Urothelium cell line (cell line): Measurements from ENCODE around the gene AMPD3.

Source experiments
- DNase-seq: peaks from one replicate; pipeline ENCODE4 v3.0.0; 2011; ENCODE audit warnings: low spot score, mixed read lengths
- FAIRE-seq: peaks from 2 replicates; lab custom pipeline; 2011; peaks lifted over from hg19 to GRCh38; lab: Jason Lieb, UNC

The AMPD3 gene

GRCh38 chr11:10454878-10455631 is at the start of gene AMPD3:
TSS of gene AMPD3 (plus strand) at chr11:10455264. CDS start at chr11:10461520, 6,256 bp downstream.
- FAIRE-seq (no peak), DNase-seq (no peak)

GRCh38 chr11:10405865-10406592 is 49.0 kb upstream of the AMPD3 start:
- FAIRE-seq = peak; percentile 30

DNA sequence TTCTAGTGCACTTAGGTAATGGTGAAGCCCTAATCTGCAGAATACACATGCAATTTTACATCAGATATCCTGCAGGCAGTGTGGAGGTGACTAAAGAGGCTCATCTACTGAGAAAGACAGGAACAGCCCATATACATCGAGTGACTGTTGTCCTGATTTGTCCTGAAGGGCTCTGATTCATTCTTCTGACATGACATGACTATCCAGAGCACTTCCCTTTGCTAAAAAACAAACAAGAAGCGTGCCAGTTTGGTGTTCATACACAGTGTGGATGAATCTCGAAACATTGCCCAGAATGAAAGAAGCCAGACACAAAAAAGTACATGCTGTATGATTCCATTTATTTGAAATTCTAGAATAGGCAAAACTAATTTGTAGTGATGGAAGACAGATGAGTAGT is 48.0 kb upstream of the AMPD3 start:
- DNase-seq (no peak), FAIRE-seq (no peak)

More at GRCh38 chr11:10405865-10406592, 49.0 kb upstream of the AMPD3 start:
- DNase-seq = peak; percentile 81

- FAIRE-seq = no peak
Observed at GRCh38 chr11:10407749-10408685, 47.0 kb upstream of the AMPD3 start.

DNA sequence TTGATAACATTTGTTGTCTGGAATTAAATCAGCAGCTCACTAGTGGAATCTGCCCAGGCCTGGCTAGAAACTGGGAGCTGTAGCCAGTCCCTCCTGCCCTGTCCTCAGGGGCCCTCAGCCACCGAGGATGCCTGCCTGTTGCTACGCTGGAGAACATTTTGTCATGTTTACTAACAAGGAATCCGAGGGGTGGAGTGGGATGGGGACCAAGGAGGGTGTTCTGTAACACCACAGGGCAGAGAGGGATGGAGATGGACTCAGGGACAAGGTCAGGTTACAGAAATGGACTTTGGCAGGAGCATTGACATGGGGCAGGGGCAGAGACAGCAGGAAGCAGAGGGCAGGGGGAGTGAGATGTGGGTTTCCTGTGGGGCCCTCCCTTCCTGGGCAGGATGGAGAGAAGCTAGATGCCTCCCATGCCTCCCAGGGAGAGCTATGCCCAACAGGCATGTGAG is 45.8 kb upstream of the AMPD3 start:
- FAIRE-seq (no peak), DNase-seq (no peak)

More at GRCh38 chr11:10407749-10408685, 47.0 kb upstream of the AMPD3 start:
- no peak for DNase-seq

- DNase-seq = no peak
- no peak for FAIRE-seq
Observed at GRCh38 chr11:10410106-10410843, 44.8 kb upstream of the AMPD3 start.

DNA sequence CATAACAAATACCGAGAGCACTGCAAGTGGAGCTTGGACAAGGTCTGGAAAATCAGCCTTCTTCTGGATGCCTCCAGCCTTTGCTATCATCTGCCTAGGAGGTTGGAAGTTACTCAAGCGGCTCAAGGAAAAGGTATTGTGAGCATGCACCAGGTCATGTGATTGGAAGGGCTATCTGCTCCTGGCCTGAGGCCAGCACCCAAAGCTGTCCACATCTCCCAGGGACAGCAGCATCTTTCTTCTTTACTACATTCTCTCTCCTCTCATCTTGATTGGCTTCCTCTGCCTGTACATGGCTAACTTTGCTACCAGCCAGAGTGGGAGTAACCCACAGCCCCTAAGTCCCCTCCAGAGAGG is 44.2 kb upstream of the AMPD3 start:
- no peak for DNase-seq
- no peak for FAIRE-seq

DNA sequence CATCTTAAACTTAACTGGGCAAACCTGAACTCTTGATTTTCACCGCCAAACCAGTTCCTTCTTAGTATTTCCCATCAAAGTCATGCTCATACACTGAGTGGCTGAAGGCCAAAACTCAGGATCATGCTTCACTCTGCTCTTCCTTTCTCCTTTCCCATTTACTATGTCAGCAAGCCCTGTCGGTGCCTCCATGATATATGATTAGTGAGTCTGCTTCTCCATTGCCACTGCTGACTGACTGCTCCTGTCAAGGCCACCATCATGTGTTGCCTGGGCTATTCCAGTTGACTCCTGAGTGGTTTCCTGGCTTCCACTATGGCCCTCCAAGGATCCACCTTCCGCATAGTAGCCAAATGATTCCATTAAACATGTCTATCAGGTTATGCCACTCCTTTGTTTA is 42.8 kb upstream of the AMPD3 start:
- no peak for DNase-seq
- FAIRE-seq = no peak

DNA sequence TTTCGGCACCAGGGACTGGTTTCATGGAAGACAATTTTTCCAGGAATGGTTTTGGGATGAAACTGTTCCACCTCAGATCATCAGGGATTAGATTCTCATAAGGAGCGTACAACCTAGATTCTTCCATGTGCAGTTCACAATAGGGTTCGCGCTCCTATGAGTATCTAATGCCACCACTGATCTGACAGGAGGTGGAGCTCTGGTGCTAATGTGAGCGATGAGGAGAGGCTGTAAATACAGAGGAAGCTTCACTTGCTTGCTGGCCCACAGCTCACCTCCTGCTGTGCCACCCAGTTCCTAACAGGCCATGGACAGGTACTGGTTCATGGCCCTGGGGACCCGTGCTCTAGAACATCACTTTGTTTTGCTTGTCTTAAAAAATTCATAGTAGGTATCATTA is 41.8 kb upstream of the AMPD3 start:
- FAIRE-seq (no peak), DNase-seq (no peak)

- no peak for DNase-seq
- no peak for FAIRE-seq
Observed at GRCh38 chr11:10414181-10414580, 40.9 kb upstream of the AMPD3 start.

DNA sequence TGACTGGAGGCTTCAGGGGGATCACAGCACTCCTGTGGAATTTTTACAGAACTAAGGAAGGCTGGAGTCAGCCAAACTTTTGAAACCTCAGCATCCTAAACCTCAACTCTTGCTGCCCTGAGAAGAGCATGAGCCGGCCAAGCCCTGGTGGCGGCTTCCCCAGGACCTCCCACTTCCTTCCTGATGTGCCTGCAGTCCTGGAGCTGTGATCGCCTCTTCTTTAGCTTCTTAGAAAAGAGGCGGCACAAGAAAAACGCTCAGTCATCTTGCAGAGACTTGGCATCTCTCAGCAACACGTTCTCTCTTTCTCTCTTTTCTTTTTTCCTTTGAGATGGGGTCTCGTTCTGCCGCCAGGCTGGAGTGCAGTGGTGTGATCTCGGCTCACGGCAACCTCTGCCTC is 40.4 kb upstream of the AMPD3 start:
- no peak for FAIRE-seq
- no peak for DNase-seq

DNA sequence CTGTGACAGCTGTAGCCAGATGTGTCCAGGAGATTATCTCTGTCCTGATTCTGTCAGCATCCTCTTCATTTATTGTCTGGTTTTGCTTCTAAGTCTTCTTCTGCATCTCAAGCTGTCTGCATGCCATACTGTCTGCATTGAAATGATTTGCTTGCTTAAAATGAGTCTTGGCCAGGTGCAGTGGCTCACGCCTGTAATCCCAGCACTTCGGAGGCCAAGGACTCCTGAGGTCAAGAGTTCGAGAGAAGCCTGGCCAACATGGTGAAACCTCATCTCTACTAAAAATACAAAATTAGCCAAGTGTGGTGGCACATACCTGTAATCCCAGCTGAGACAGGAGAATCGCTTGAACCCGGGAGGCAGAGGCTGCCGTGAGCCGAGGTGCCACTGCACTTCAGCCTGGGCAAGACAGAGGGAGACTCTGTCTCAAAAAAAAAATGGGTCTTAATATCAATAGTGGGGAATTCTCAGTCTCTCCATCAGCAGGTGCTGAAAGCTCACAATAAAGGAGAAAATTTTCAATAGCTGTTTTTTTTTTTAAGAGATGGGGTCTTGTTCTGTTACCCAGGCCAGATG is 39.2 kb upstream of the AMPD3 start:
- no peak for FAIRE-seq
- no peak for DNase-seq

DNA sequence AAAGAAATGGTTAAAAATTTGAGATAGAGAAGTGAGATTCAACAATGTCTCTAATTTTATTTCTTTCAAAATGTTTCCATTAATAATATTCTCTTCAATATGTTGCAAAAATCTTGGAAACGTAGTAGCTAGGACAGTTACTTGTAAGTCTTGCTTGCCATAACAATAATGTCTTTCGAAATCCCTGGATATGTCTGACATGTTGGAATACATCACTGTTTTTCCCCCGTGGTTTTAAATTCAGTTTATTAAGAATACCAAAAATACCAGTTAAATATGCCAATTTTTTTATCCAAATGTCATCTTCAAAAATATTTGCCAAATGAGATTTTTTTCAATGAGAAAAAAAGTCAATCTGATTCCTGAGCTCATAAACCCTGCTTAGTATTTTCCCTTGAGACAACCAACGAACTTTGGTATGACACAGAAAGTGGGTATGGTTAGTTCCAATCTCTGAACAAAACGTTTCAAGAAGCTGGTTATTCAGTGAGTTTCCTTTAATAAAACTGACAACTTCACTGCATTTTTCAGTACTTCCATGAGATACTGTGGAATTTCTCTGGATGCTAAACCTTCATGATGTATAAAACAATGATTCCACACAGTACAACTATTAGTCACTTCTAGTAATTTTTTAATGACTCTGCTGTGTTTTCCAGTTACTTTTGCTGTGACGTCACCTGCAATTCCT is 36.7 kb upstream of the AMPD3 start:
- peak; percentile 2 for DNase-seq

GRCh38 chr11:10418950-10419310 is 36.1 kb upstream of the AMPD3 start:
- FAIRE-seq (no peak), DNase-seq (no peak)

More for the DNA sequence above, 36.7 kb upstream of the AMPD3 start:
- no peak for FAIRE-seq

DNA sequence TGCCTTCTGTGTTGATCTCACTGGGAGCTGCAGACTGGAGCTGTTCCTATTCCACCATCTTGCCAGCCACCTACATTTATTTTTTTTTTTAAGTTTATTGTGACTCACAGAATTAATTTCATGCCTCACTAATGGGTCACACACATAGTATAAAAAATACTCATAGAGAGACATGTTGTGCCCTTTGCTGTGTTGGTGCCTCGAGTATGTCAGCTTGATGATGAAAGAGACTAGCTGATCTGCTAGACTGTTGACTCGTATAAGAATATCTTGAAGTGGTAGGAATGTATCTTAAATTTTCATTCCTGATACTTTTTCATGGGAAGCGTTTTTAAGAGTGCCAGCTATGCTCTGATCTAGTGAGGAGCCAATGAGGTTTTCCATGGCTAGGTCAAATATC is 28.6 kb upstream of the AMPD3 start:
- no peak for DNase-seq
- no peak for FAIRE-seq

DNA sequence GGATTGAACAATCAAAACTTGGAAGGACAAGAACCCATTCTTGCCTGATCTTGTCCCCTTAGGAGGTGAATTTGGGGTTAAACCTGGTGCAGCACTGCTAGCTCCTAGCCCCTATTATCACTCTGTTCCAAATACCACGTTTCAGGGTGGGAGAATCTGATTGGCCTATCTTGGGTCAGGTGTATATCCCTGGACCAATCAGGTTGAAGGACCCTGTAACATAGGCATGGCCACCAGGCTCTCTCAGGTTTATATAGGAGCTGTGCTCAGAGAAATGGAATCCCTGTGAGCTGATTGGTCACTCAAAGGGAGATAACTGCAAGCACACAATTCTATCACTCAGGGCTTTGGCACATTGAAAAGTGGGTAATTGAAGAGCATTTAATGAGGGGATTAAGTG is 26.6 kb upstream of the AMPD3 start:
- DNase-seq (no peak), FAIRE-seq (no peak)

GRCh38 chr11:10429526-10429925 is 25.5 kb upstream of the AMPD3 start:
- FAIRE-seq (no peak), DNase-seq (no peak)

GRCh38 chr11:10432493-10432892 is 22.6 kb upstream of the AMPD3 start:
- DNase-seq = no peak
- no peak for FAIRE-seq

GRCh38 chr11:10432971-10433370 is 22.1 kb upstream of the AMPD3 start:
- DNase-seq (no peak), FAIRE-seq (no peak)

DNA sequence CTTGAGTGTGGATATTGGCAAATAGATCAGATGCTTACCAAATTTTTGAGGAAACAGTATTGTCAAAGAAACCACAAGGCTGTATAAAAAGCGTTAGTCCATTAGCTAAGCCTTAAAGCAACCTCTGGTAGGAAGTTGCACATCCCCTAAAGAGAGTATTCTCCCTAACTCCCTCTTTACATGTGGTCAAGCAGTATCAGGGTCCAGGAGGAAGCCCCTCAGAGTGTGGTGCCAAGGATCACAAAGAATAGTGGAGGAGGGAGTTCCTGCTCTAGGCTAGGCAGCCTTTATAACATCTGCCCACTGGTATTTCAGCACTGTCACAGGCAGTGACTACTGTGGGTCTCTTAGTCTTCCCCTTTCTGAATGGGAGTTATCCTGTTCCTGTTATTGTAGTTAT is 18.8 kb upstream of the AMPD3 start:
- FAIRE-seq = no peak
- DNase-seq = no peak
